Spleen (tissue), 11 donors: ENCODE data around the gene PNPLA3. TPM values are rescaled to one million over a fixed set of nuclear protein-coding genes. Genes with fewer than 3 reads are reported as not detected.
A peak's percentile ranks its signal among the peaks of the same experiment; 100 is the strongest.

Experiments
- DNase-seq: peaks from one replicate; pipeline ENCODE4 v3.0.0-alpha.2; 2020
- H3K27ac ChIP-seq, 8 donors: fragments of 200-600 bp; sonication (generic) in 7 of 8; 1 replicate in 4 of 8; 2 replicates in 4 of 8; pipeline versions ENCODE4 v1.5.0 to v1.8.0; 2016 to 2021; ENCODE audit warnings: inconsistent platforms in 4 of 8, mild to moderate bottlenecking in 4 of 8, moderate library complexity in 1 of 8
- H3K27me3 ChIP-seq, 7 donors: fragments of 200-600 bp; sonication (generic) in 6 of 7; replicated peaks in 1 of 7; 1 replicate in 4 of 7; 2 replicates in 3 of 7; pipeline versions ENCODE4 v1.5.0 to v1.8.0; 2016 to 2021; ENCODE audit warnings: inconsistent platforms in 3 of 7, mild to moderate bottlenecking in 1 of 7
- H3K36me3 ChIP-seq, 6 donors: fragments of 200-600 bp; sonication (generic) in 5 of 6; 1 replicate in 4 of 6; 2 replicates in 2 of 6; pipeline versions ENCODE4 v1.5.0 to v1.8.0; 2016 to 2021; ENCODE audit warnings: inconsistent platforms in 2 of 6
- H3K4me1 ChIP-seq, 6 donors: fragments of 200-600 bp; sonication (generic) in 5 of 6; 1 replicate in 3 of 6; 2 replicates in 3 of 6; pipeline versions ENCODE4 v1.5.0 to v1.8.0; 2016 to 2021; ENCODE audit warnings: inconsistent platforms in 3 of 6
- H3K4me3 ChIP-seq, 8 donors: fragments of 200-600 bp; sonication (generic) in 7 of 8; 1 replicate in 4 of 8; 2 replicates in 4 of 8; pipeline versions ENCODE4 v1.5.0 to v1.8.0; 2016 to 2021; ENCODE audit warnings: inconsistent platforms in 4 of 8, mild to moderate bottlenecking in 4 of 8, moderate library complexity in 2 of 8
- H3K9me3 ChIP-seq, 8 donors: fragments of 200-600 bp; sonication (generic) in 7 of 8; 1 replicate in 4 of 8; 2 replicates in 4 of 8; pipeline versions ENCODE4 v1.5.0 to v1.8.0; 2016 to 2021; ENCODE audit warnings: inconsistent platforms in 4 of 8
- CTCF ChIP-seq, 11 experiments: fragments of 200-600 bp in 7 of 11; fragments of 450-650 bp in 4 of 11; sonication (generic) in 4 of 11; IDR thresholded peaks in 8 of 11; conservative IDR thresholded peaks in 3 of 11; 1 replicate in 7 of 11; 2 replicates in 4 of 11; pipeline versions ENCODE4 v1.4.0 to v1.8.0; 2016 to 2021; ENCODE audit warnings: antibody characterized with exemption in 11 of 11, inconsistent platforms in 4 of 11, mild to moderate bottlenecking in 1 of 11
- POLR2A ChIP-seq, 3 donors: fragments of 450-650 bp; IDR thresholded peaks; one replicate each; pipeline ENCODE4 v1.5.1; 2017; ENCODE audit warnings: antibody characterized with exemption in 3 of 3, mild to moderate bottlenecking in 1 of 3
- POLR2AphosphoS5 ChIP-seq, 3 donors: sonication (generic); formaldehyde crosslinking; IDR thresholded peaks; one replicate each; pipeline ENCODE4 v1.5.1; 2017; ENCODE audit warnings: antibody characterized with exemption in 3 of 3
- WGBS, 5 donors: extraction: QIAGEN DNeasy Blood & Tissue Kit in 3 of 5; methylation state at CpG; one replicate each; pipeline versions ENCODE4 v1.1.5 to v1.1.7; 2013 to 2018; 5-methylcytosine and 5-hydroxymethylcytosine counted together
- intact Hi-C: fragments of 100-400 bp; cut with DNase I; formaldehyde crosslinking; loops from one replicate; pipeline ENCODE4 v1.15.0; 2023; ENCODE audit warnings: low total_unique reads
- polyA plus RNA-seq, 3 donors: library from polyadenylated mRNA; stranded (reverse); fragments of 200-250 nt; gene quantifications; one replicate each; pipeline ENCODE4 v1.2.1, GENCODE V29; 2013
- total RNA-seq, 7 donors: library from RNA; depleted of rRNA in 3 of 7; stranded (reverse); fragments of >200 nt in 3 of 7; fragmentation: NEBNext Ultra II Directional in 4 of 7; extraction: Animal tissue kit (Norgen Biotek cat#: 25700) in 4 of 7; gene quantifications; one replicate each; pipeline versions ENCODE4 v1.1.0 to v1.2.1, GENCODE V29; 2016 to 2021
- donor health status: healthy with polysubstance abuse.
- donor health status: DM: no; HTN: no; CAD: no; lungs with moderate emphysema.
- donor health status: DM: no; HTN: no; CAD: no.
- donor health status: Bipolar disorder and iron deficiency.
- donor health status: healthy.
- donor health status: DM: no; HTN: no; CAD: no.
- donor health status: DM: yes; HTN: yes; CAD: no.

The PNPLA3 gene
- total and polyA plus RNA-seq, 10 donors = 0.21 to 2.7 (median 1.2) TPM; not detected in 2

GRCh38 chr22:43969021-43969878 is 45.6 kb downstream of the PNPLA3 start:
- H3K4me1 ChIP-seq = no peaks in the 10 kb centered on the region
- intact Hi-C loops = no loop called here
- H3K27me3 ChIP-seq = no peaks in the 10 kb centered on the region
- peaks cover 7 to 100% (median 93%) of the 10 kb centered on the region in 6 donors for H3K36me3 ChIP-seq
- H3K27ac ChIP-seq = no peak overlapping the region
- no peak for TF ChIP-seq POLR2A (IDR thresholded peaks at IDR 0.05)
- no peak for TF ChIP-seq POLR2AphosphoS5 (IDR thresholded peaks at IDR 0.05)
- TF ChIP-seq CTCF (IDR thresholded peaks at IDR 0.05 in 8 of 11, conservative IDR thresholded peaks at IDR 0.05 in 3 of 11) = no peak
- no peak for DNase-seq
- WGBS, 5 donors = 89 to 96% (median 93%) methylated on average over 19 of the region's 19 CpGs
- no peak overlapping the region for H3K4me3 ChIP-seq
- H3K9me3 ChIP-seq = no peaks in the 10 kb centered on the region

- intact Hi-C loops = no loop called here
- 81 to 87% (median 84%) methylated on average over 8 of the region's 8 CpGs for WGBS, 5 donors
Observed at GRCh38 chr22:43969989-43970755, 46.6 kb downstream of the PNPLA3 start.

GRCh38 chr22:43971112-43971511 is 47.5 kb downstream of the PNPLA3 start:
- H3K4me3 ChIP-seq = no peak overlapping the region
- no peak overlapping the region for H3K27ac ChIP-seq
- H3K27me3 ChIP-seq = no peaks in the 10 kb centered on the region
- no peak for DNase-seq
- no peaks in the 10 kb centered on the region for H3K4me1 ChIP-seq
- peaks cover 11 to 100% (median 93%) of the 10 kb centered on the region in 6 donors for H3K36me3 ChIP-seq
- intact Hi-C loops = no loop called here
- no peaks in the 10 kb centered on the region for H3K9me3 ChIP-seq
- 85 to 93% (median 90%) methylated on average over 8 of the region's 8 CpGs for WGBS, 5 donors
- no peak for TF ChIP-seq POLR2A (IDR thresholded peaks at IDR 0.05)
- peak in 1 of 3 donors; percentile 23 for TF ChIP-seq POLR2AphosphoS5 (IDR thresholded peaks at IDR 0.05)
- TF ChIP-seq CTCF (IDR thresholded peaks at IDR 0.05 in 8 of 11, conservative IDR thresholded peaks at IDR 0.05 in 3 of 11) = no peak

More at GRCh38 chr22:43969989-43970755, 46.6 kb downstream of the PNPLA3 start:
- Histone ChIP-seq H3K4me3 (no peak overlapping the region), H3K27ac (no peak overlapping the region), H3K36me3 (peaks cover 7 to 100% (median 93%) of the 10 kb centered on the region in 6 donors), H3K9me3 (no peaks in the 10 kb centered on the region), H3K27me3 (no peaks in the 10 kb centered on the region), H3K4me1 (no peaks in the 10 kb centered on the region)
- DNase-seq = no peak
- no peak for TF ChIP-seq POLR2AphosphoS5 (IDR thresholded peaks at IDR 0.05)
- no peak for TF ChIP-seq CTCF (IDR thresholded peaks at IDR 0.05 in 8 of 11, conservative IDR thresholded peaks at IDR 0.05 in 3 of 11)
- no peak for TF ChIP-seq POLR2A (IDR thresholded peaks at IDR 0.05)
